ENCODE results near the gene PRKCE.

PRKCE gene

GRCh38 chr2:45669032-45669486 lies 17.6 kb downstream of the PRKCE start:
- Mint-ChIP-seq H3K4me1 (ENCODE audit: low read depth) (no peaks in the 10 kb centered on the region), H3K9me3 (ENCODE audit: low read depth) (no peaks in the 10 kb centered on the region), H3K4me3 (no peak overlapping the region), H3K36me3 (peaks cover 3% of the 10 kb centered on the region), H3K27me3 (no peaks in the 10 kb centered on the region), H3K27ac (no peak overlapping the region)

GRCh38 chr2:45670646-45671045 lies 19.2 kb downstream of the PRKCE start:
- no peak overlapping the region for H3K4me3 Mint-ChIP-seq
- H3K27ac Mint-ChIP-seq = no peak overlapping the region

GRCh38 chr2:45672138-45672537 lies 20.7 kb downstream of the PRKCE start:
- Mint-ChIP-seq H3K4me3 (no peak overlapping the region), H3K4me1 (ENCODE audit: low read depth) (no peaks in the 10 kb centered on the region), H3K36me3 (peaks cover 3% of the 10 kb centered on the region)

More at GRCh38 chr2:45670646-45671045, 19.2 kb downstream of the PRKCE start:
- no peaks in the 10 kb centered on the region for H3K27me3 Mint-ChIP-seq
- no peaks in the 10 kb centered on the region for H3K9me3 Mint-ChIP-seq (ENCODE audit: low read depth)
- H3K4me1 Mint-ChIP-seq (ENCODE audit: low read depth) = no peaks in the 10 kb centered on the region
- H3K36me3 Mint-ChIP-seq = peaks cover 3% of the 10 kb centered on the region

GRCh38 chr2:45674035-45674816 lies 22.8 kb downstream of the PRKCE start:
- H3K9me3 Mint-ChIP-seq (ENCODE audit: low read depth) = no peaks in the 10 kb centered on the region
- peaks cover 8% of the 10 kb centered on the region for H3K36me3 Mint-ChIP-seq
- no peaks in the 10 kb centered on the region for H3K4me1 Mint-ChIP-seq (ENCODE audit: low read depth)
- no peak overlapping the region for H3K27ac Mint-ChIP-seq
- H3K4me3 Mint-ChIP-seq = no peak overlapping the region
- H3K27me3 Mint-ChIP-seq = no peaks in the 10 kb centered on the region

More at GRCh38 chr2:45672138-45672537, 20.7 kb downstream of the PRKCE start:
- H3K27me3 Mint-ChIP-seq = no peaks in the 10 kb centered on the region
- no peaks in the 10 kb centered on the region for H3K9me3 Mint-ChIP-seq (ENCODE audit: low read depth)
- H3K27ac Mint-ChIP-seq = no peak overlapping the region

GRCh38 chr2:45675263-45675812 lies 23.9 kb downstream of the PRKCE start:
- H3K4me1 Mint-ChIP-seq (ENCODE audit: low read depth) = no peaks in the 10 kb centered on the region
- peaks cover 14% of the 10 kb centered on the region for H3K36me3 Mint-ChIP-seq
- H3K4me3 Mint-ChIP-seq = no peak overlapping the region
- H3K27ac Mint-ChIP-seq = no peak overlapping the region
- no peaks in the 10 kb centered on the region for H3K9me3 Mint-ChIP-seq (ENCODE audit: low read depth)
- no peaks in the 10 kb centered on the region for H3K27me3 Mint-ChIP-seq

GRCh38 chr2:45676088-45676487 lies 24.6 kb downstream of the PRKCE start:
- peaks cover 14% of the 10 kb centered on the region for H3K36me3 Mint-ChIP-seq
- no peak overlapping the region for H3K4me3 Mint-ChIP-seq
- H3K27ac Mint-ChIP-seq = no peak overlapping the region
- no peaks in the 10 kb centered on the region for H3K27me3 Mint-ChIP-seq
- no peaks in the 10 kb centered on the region for H3K9me3 Mint-ChIP-seq (ENCODE audit: low read depth)
- no peaks in the 10 kb centered on the region for H3K4me1 Mint-ChIP-seq (ENCODE audit: low read depth)

GRCh38 chr2:45678791-45679348 lies 27.4 kb downstream of the PRKCE start:
- Mint-ChIP-seq H3K36me3 (peaks cover 11% of the 10 kb centered on the region), H3K27me3 (no peaks in the 10 kb centered on the region), H3K4me1 (ENCODE audit: low read depth) (no peaks in the 10 kb centered on the region), H3K27ac (no peak overlapping the region), H3K9me3 (ENCODE audit: low read depth) (no peaks in the 10 kb centered on the region), H3K4me3 (no peak overlapping the region)

- Mint-ChIP-seq H3K27me3 (no peaks in the 10 kb centered on the region), H3K4me3 (no peak overlapping the region), H3K9me3 (ENCODE audit: low read depth) (no peaks in the 10 kb centered on the region), H3K36me3 (peaks cover 11% of the 10 kb centered on the region), H3K27ac (no peak overlapping the region), H3K4me1 (ENCODE audit: low read depth) (no peaks in the 10 kb centered on the region)
Measured at GRCh38 chr2:45680351-45680967, 29.0 kb downstream of the PRKCE start.

GRCh38 chr2:45681675-45682074 lies 30.2 kb downstream of the PRKCE start:
- H3K36me3 Mint-ChIP-seq = peaks cover 13% of the 10 kb centered on the region
- no peak overlapping the region for H3K4me3 Mint-ChIP-seq
- H3K27ac Mint-ChIP-seq = no peak overlapping the region

GRCh38 chr2:45683292-45683691 lies 31.8 kb downstream of the PRKCE start:
- no peaks in the 10 kb centered on the region for H3K4me1 Mint-ChIP-seq (ENCODE audit: low read depth)
- H3K27ac Mint-ChIP-seq = no peak overlapping the region
- peaks cover 10% of the 10 kb centered on the region for H3K36me3 Mint-ChIP-seq
- H3K27me3 Mint-ChIP-seq = no peaks in the 10 kb centered on the region
- no peaks in the 10 kb centered on the region for H3K9me3 Mint-ChIP-seq (ENCODE audit: low read depth)
- H3K4me3 Mint-ChIP-seq = no peak overlapping the region

More at GRCh38 chr2:45681675-45682074, 30.2 kb downstream of the PRKCE start:
- no peaks in the 10 kb centered on the region for H3K27me3 Mint-ChIP-seq
- no peaks in the 10 kb centered on the region for H3K4me1 Mint-ChIP-seq (ENCODE audit: low read depth)
- H3K9me3 Mint-ChIP-seq (ENCODE audit: low read depth) = no peaks in the 10 kb centered on the region

GRCh38 chr2:45684756-45685155 lies 33.3 kb downstream of the PRKCE start:
- Mint-ChIP-seq H3K4me1 (ENCODE audit: low read depth) (peaks cover under 1% of the 10 kb centered on the region), H3K9me3 (ENCODE audit: low read depth) (no peaks in the 10 kb centered on the region)

GRCh38 chr2:45685260-45685659 lies 33.8 kb downstream of the PRKCE start:
- Mint-ChIP-seq H3K4me3 (no peak overlapping the region), H3K4me1 (ENCODE audit: low read depth) (peaks cover 3% of the 10 kb centered on the region), H3K36me3 (peaks cover 3% of the 10 kb centered on the region), H3K9me3 (ENCODE audit: low read depth) (no peaks in the 10 kb centered on the region), H3K27me3 (no peaks in the 10 kb centered on the region), H3K27ac (no peak overlapping the region)

More at GRCh38 chr2:45684756-45685155, 33.3 kb downstream of the PRKCE start:
- peaks cover 4% of the 10 kb centered on the region for H3K36me3 Mint-ChIP-seq
- no peak overlapping the region for H3K4me3 Mint-ChIP-seq
- H3K27me3 Mint-ChIP-seq = no peaks in the 10 kb centered on the region
- no peak overlapping the region for H3K27ac Mint-ChIP-seq

- peaks cover 3% of the 10 kb centered on the region for H3K4me1 Mint-ChIP-seq (ENCODE audit: low read depth)
- H3K4me3 Mint-ChIP-seq = no peak overlapping the region
- H3K9me3 Mint-ChIP-seq (ENCODE audit: low read depth) = no peaks in the 10 kb centered on the region
- no peak overlapping the region for H3K27ac Mint-ChIP-seq
- no peaks in the 10 kb centered on the region for H3K27me3 Mint-ChIP-seq
- peaks cover 3% of the 10 kb centered on the region for H3K36me3 Mint-ChIP-seq
Measured at GRCh38 chr2:45687964-45688363, 36.5 kb downstream of the PRKCE start.

- Mint-ChIP-seq H3K9me3 (ENCODE audit: low read depth) (no peaks in the 10 kb centered on the region), H3K27ac (no peak overlapping the region), H3K36me3 (peaks cover 3% of the 10 kb centered on the region), H3K4me3 (no peak overlapping the region), H3K27me3 (no peaks in the 10 kb centered on the region), H3K4me1 (ENCODE audit: low read depth) (peaks cover 3% of the 10 kb centered on the region)
Measured at GRCh38 chr2:45688479-45689298, 37.2 kb downstream of the PRKCE start.

Measured in activated naive CD8-positive, alpha-beta T cell (primary cell).